HG03066 (cell line): ENCODE data around the gene CACNA1C.
"Not testable (repeated sequence)": the region's sequence is repeated elsewhere in the genome, so short reads cannot be mapped to it uniquely, and the experiment has no call there.

Experiments
- ATAC-seq: cut with Tn5 transposase; IDR thresholded peaks from one replicate; pipeline ENCODE4 v1.9.1; 2021; ENCODE audit warnings: low read depth; ENCODE audit not compliant: unreplicated experiment

Gene CACNA1C

GRCh38 chr12:2722806-2723205, 670.0 kb downstream of the CACNA1C start:
- ATAC-seq = no peak

- no peak for ATAC-seq
Measured at GRCh38 chr12:2732290-2732689, 679.5 kb downstream of the CACNA1C start.

GRCh38 chr12:2733493-2734355, 680.9 kb downstream of the CACNA1C start:
- no peak for ATAC-seq

GRCh38 chr12:2735432-2735831, 682.6 kb downstream of the CACNA1C start:
- no peak for ATAC-seq

DNA sequence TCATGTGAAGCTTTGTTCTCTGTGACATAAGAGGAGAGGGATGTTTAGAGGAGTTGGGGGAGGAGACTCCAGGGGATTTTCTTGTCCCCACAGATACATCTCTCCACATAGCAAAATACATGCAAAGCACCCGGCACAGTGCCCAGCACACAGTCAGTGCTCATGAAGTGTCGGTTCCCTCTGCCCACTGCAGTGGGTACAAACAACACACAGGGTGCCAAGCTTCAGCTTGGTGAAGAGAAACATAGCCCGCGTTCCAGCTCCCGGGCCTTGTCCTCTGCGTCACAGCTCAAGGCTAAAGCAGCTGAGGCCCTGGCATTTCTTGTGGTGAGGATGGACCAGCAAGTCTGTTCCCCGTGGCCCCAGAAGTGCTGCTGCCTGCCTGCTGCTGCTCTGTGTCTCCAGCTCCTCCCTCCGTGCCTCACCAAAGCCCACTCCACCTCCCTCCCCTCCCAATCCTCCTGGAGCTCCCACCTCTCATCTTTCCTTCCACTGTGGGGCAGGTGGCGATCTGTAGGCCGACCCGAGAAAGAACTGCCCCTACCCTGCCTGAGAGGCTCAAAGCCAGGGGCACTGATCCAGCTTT, 685.0 kb downstream of the CACNA1C start:
- no peak for ATAC-seq

DNA sequence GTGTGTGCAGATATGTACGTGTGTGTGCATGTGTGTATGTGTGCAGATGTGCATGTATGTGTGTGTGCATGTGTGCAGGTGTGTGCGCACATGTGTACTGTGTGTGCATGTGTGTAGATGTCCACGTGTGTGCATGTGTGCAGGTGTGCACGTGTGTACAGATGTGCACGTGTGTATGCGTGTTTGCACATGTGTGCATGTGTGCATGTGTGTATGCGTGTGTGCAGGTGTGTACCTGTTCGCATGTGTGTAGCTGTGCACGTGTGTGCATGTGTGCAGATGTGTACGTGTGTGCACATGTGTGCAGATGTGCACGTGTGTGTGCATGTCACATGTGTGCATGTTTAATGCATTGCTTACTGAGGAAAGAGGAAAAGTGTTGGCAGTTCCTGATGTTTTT, 686.3 kb downstream of the CACNA1C start:
- no peak for ATAC-seq

DNA sequence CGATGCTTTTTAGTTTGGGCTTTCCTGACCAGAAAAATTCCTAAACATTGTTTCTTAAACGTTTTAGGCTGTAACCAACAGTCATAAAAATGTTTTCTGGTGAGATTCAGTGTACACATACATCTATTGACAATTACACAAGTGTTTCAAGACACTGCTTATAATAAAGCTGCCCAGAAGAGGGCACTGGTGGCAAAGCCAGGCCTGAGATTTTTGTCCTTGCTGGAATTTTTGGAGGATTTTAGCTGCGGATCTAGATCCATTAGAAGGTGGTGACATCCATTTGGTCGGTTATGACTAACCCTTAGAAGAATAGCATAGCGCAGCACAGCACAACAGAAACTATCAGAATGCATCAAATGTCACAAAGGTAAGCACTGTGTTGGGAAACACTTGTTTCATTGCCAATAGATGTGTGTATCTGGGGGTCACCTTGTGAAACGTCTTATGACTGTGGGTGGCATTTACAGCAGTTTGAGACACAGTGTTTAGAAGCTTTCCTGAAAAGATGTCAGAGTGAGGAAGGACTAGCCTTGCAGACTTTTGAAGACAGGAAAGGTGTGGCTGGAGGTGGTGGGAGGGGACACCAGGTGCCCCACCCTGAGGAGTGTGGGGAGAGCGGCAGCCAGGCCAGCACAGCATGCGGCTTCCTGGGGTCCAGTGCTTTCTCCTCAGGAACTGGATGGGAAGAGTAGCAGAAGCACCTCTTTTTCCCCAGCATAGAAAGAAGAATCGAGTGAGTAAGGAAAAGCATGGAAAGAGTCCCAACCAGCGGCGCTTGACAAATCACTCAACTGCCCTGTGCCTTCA, 687.2 kb downstream of the CACNA1C start:
- no peak for ATAC-seq

DNA sequence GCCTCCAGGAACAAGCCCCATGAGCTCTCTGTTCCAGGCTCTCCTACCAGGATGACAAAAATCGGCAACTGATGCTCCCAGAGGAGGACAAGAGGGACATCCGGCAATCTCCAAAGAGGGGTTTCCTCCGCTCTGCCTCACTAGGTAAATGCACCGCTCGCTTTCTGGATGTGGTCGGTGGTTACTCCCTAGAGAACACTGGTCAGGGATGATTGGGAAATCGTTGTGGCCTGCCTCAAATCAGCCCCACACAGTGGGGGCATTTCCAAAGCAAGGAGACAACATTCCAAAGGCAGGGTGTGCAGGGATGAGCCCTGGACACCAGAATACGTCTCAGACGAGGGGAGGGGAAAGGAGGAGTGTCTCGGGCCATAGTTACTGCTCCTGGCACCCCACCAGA, 689.2 kb downstream of the CACNA1C start:
- ATAC-seq = not testable (repeated sequence)

- no peak for ATAC-seq
Measured at GRCh38 chr12:2743478-2743877, 690.7 kb downstream of the CACNA1C start.

GRCh38 chr12:2745655-2746054, 692.9 kb downstream of the CACNA1C start:
- no peak for ATAC-seq
